GM10266 (cell line): ENCODE measurements around the gene TTLL3.
A peak's percentile ranks its signal among the peaks of the same experiment; 100 is the strongest.
"Not testable (repeated sequence)": the region's sequence is repeated elsewhere in the genome, so short reads cannot be mapped to it uniquely, and the experiment has no call there.

Experiments used
- DNase-seq: peaks from one replicate; pipeline ENCODE4 v3.0.0; 2012; ENCODE audit errors: extremely low spot score
- TF ChIP-seq, protein P1 (sequence below): IDR thresholded peaks from 2 replicates; pipeline ENCODE4 v1.5.1; 2012; ENCODE audit warnings: mild to moderate bottlenecking, low read depth; ENCODE audit not compliant: control insufficient read depth, insufficient read depth; ENCODE audit errors: missing control alignments

Gene TTLL3

DNA sequence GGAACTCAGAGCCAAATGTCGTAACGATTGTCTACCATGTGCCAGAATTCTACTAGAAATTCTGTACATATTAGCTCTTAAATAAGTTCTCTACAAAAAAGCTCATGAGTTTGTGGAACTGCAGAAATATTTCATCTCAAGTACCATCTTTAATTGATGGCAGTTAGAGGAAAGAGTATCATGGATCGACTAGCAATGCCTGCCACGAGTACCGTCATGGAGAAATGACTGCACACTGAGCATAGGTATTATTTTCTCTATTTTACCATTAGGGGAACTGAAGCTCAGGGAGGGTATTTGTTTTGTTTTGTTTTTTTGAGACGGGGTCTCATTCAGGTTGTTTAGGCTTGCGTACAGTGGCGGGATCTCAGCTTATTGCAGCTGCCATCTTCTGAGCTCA lies 31.0 kb downstream of the TTLL3 start:
- TF ChIP-seq, protein P1, sequence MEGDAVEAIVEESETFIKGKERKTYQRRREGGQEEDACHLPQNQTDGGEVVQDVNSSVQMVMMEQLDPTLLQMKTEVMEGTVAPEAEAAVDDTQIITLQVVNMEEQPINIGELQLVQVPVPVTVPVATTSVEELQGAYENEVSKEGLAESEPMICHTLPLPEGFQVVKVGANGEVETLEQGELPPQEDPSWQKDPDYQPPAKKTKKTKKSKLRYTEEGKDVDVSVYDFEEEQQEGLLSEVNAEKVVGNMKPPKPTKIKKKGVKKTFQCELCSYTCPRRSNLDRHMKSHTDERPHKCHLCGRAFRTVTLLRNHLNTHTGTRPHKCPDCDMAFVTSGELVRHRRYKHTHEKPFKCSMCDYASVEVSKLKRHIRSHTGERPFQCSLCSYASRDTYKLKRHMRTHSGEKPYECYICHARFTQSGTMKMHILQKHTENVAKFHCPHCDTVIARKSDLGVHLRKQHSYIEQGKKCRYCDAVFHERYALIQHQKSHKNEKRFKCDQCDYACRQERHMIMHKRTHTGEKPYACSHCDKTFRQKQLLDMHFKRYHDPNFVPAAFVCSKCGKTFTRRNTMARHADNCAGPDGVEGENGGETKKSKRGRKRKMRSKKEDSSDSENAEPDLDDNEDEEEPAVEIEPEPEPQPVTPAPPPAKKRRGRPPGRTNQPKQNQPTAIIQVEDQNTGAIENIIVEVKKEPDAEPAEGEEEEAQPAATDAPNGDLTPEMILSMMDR, result no peak
- DNase-seq, result no peak

DNA sequence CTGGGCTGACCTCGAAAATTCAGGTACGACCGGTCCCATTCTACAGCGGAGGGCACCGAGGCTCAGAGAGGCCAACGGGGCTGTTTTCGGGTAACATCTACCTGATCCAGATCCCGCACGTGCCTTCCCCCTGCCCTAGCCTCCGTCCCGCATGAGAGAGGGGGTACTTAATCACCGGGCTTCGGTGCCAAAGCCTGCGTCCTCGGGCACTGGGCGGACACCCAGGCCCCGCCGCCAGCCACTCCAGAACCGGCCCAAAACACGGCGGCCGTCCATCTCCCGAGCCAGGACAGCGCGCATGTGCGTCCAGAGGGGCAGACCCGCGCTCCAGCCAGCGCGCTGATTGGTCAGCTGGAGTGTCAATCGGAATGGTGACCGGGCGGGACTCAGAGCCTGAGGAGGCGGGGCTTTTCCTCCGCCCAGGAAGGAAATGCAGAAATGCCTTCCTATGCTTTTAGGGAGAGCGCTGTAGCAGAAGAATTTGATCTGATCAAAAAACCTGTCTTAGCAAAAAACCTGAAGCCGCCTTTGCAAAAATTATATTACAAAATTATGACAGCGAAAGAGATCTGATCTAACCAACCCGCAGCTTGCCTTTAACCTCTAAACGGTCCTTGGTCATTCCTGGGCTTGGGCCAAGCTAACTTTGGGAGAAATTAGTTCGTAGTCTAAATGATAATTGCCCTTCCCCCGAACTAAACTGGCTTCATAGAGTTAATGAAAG lies 33.8 kb downstream of the TTLL3 start, which contains the start of gene RPUSD3:
Gene RPUSD3 (minus strand): TSS at position 294 of the 724 bp plus-strand sequence. CDS start 18 bp downstream, at position 276.
- TF ChIP-seq, protein P1, result no peak
- peak; percentile 98 for DNase-seq

DNA sequence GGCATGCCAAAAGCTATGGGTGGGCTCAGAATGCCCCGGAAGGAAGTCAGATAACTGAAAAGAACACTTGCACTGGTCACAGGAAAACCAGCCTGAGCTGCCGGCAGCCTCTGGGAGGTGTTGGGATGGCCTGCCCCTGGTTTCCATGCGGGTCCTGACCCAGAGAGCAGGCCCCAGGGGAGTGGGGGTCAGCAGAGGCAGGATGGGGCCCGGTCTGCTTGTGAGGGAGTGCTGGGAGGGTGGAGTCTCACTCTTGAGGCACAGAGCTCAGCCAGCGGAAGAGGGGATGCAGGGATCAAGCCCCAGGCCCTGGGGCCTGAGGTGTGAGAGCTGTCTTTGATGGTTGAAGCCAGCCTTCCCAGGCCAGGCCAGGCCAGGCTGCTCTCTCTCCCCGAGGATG lies 36.2 kb downstream of the TTLL3 start:
- TF ChIP-seq, protein P1, result no peak
- DNase-seq, result no peak

GRCh38 chr3:9846931-9847488 lies 36.9 kb downstream of the TTLL3 start:
- DNase-seq, result no peak
- TF ChIP-seq, protein P1, result no peak

GRCh38 chr3:9847870-9848269 lies 37.8 kb downstream of the TTLL3 start:
- not testable (repeated sequence) for DNase-seq

DNA sequence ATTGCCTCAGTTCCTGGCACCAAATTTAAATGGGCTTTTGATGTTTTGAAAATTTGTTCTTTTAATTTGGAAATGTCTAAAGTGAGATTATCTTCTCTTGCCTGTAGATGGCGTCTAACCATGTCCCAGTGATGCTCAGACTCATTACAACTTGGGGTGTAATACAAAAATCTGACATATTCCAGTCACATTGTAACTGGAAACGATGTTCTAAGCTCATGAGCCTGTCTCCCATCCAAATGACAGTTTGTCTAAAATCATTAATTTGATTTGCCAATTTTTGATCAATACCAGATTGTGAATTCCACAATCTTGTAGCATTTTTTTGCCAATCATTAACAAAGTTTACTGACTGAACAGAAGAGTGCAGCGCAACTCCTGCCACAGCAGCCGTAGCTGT lies 38.8 kb downstream of the TTLL3 start:
- TF ChIP-seq, protein P1, result peak; percentile 40
- DNase-seq, result not testable (repeated sequence)

- not testable (repeated sequence) for DNase-seq
Measured at GRCh38 chr3:9851383-9851782, 41.3 kb downstream of the TTLL3 start.

- not testable (repeated sequence) for DNase-seq
Measured at GRCh38 chr3:9851926-9852325, 41.9 kb downstream of the TTLL3 start.

DNA sequence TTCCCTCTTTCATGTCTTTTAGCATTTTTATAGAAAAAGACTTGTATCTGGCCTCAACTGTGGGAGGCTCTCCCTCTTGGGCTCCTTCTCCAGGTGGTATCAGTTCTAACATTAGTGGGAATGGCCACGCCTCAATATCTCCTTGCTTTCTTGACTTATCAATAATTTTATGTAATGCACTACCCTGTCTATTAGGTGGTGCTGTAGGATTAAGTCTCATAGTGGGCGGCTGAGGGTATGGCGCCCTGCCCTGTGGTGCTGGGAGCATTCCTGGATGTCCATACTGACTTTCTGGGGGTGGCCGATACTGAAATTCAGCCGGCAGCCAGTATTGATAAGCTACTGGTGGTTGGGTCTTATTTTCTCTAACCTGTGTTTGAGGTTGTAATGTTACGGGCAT lies 42.5 kb downstream of the TTLL3 start:
- DNase-seq, result no peak
- TF ChIP-seq, protein P1, result no peak

DNA sequence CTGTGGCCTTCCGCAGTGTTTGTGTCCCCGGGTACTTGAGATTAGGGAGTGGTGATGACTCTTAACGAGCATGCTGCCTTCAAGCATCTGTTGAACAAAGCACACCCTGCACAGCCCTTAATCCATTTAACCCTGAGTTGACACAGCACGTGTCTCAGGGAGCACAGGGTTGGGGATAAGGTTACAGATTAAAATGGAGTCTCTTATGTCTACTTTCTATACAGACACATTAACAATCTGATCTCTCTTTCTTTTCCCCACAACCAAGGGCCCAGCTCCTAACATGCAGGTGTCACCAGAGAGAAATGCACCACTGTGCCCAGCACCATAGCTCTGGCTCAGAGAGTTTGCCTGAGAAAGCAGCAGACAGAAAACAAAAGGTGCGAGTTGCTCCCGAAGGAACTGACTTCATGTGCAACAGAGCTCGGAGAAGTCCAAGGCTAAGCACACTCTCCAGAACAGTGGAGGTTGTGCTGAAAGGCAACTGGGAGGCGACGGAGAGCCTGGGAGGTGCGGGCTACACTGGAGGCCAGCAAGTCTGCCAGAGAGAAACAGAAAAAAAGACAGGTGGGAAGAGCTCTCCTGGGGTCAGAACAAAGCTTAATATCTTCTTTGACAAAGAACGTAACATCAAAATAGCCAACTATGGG lies 44.4 kb downstream of the TTLL3 start:
- DNase-seq, result not testable (repeated sequence)
